GM19239 (cell line): ENCODE results near the gene KRTAP10-7.
"Not testable (repeated sequence)": the region's sequence is repeated elsewhere in the genome, so short reads cannot be mapped to it uniquely, and the experiment has no call there.

Experiments used
- DNase-seq: peaks from one replicate; pipeline ENCODE4 v3.0.0; 2011; ENCODE audit warnings: low spot score; ENCODE audit not compliant: insufficient read length
- FAIRE-seq: peaks from 2 replicates; lab custom pipeline; 2011; peaks lifted over from hg19 to GRCh38; lab: Jason Lieb, UNC

Gene KRTAP10-7

DNA sequence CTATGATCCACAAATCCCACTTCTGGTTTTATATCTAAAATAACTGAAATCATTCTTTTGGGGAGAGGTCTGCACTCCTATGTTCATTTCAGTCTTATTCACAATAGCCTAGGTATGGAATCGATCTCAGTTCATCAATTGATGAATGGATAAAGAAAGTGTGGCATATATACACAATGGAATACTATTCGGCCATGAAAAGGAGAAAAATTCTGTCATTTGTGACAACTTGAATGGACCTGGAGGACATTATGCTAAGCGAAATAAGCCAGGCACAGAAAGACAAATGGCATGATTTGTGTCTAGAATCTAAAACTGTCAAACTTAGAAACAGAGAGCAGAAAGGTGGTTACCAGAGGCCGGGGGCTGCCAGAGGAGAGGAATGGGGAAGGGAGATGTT is 6.1 kb downstream of the KRTAP10-7 start:
- no peak for DNase-seq
- no peak for FAIRE-seq

DNA sequence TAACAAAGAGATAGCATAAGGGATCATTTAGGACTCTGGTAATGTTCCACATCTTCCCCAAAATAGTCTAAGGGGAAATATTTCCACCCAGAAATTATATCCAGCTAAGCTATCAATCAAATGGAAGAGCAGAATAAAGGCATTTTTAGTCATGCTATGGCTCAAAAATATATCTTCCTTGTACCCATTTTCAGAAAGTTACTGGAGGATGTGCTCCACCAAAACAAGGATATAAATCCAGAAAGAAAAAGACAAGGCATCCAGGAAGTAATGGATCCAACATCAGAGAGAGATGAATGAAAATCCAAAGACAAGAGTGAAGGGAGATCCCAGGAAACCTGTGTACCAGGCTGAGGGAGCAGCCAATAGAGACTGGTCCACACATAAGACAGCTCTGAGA is 8.8 kb downstream of the KRTAP10-7 start:
- DNase-seq (no peak), FAIRE-seq (no peak)

DNA sequence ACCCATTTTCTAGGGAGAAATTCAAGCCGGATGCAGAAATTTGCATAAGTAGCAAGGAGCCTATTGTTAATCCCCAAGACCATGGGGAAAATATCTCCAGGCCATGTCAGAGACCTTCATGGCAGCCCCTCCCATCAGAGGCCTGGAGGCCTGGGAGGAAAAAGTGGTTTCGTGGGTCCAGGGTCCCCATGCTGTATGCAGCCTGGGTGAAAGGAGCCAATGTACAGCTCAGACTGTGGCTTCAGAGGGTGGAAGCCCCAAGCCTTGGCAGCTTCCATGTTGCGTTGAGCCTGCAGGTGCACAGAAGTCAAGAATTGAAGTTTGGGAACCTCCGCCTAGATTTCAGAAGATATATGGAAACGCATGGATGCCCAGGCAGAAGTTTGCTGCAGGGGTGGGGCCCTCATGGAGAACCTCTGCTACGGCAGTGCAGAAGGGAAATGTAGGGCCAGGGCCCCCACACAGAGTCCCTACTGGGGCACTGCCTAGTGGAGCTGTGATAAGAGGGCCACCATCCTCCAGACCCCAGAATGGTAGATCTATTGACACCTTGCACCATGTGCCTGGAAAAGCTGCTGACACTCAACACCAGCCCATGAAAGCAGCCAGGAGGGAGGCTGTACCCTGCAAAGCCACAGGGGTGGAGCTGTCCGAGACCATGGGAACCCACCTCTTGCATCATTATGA is 9.9 kb downstream of the KRTAP10-7 start:
- DNase-seq, FAIRE-seq: not testable (repeated sequence)

DNA sequence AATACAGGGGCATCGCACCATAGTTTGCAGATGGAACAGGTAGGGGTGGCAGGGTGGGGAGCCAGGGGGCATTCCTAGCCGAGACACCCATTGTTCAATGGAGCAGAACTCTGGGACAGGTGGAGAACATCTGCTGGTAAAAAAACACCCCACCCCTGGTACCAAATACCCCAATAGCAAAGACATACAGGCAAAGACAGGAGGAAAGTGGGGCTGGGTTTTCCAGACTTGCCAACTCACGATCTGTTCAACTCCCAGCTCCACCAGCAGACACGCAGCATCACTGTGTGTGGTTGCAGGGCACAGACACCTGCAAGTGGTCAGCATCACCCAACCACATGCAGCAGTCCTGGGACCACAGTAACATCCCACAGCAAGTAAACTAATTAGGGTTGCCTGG is 11.2 kb downstream of the KRTAP10-7 start:
- no peak for FAIRE-seq
- DNase-seq, result no peak

DNA sequence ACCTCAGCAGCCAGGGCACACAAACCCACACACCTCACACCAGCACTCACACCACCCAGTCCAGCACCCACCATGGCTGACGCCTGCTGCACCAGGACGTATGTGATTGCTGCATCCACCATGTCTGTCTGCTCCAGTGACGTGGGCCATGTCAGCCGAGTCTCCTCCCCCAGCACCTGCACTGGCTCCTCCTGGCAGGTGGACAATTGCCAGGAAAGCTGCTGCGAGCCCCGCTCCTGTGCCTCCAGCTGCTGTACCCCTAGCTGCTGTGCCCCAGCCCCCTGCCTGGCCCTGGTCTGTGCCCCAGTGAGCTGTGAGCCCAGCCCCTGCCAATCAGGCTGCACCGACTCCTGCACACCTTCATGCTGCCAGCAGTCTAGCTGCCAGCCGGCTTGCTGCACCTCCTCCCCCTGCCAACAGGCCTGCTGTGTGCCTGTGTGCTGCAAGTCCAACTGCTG is 11.7 kb downstream of the KRTAP10-7 start, which contains the start of gene KRTAP10-8:
Gene KRTAP10-8 (plus strand): TSS at position 51 of the 458 bp plus-strand sequence. CDS start 22 bp downstream, at position 73.
- FAIRE-seq, result no peak

DNA sequence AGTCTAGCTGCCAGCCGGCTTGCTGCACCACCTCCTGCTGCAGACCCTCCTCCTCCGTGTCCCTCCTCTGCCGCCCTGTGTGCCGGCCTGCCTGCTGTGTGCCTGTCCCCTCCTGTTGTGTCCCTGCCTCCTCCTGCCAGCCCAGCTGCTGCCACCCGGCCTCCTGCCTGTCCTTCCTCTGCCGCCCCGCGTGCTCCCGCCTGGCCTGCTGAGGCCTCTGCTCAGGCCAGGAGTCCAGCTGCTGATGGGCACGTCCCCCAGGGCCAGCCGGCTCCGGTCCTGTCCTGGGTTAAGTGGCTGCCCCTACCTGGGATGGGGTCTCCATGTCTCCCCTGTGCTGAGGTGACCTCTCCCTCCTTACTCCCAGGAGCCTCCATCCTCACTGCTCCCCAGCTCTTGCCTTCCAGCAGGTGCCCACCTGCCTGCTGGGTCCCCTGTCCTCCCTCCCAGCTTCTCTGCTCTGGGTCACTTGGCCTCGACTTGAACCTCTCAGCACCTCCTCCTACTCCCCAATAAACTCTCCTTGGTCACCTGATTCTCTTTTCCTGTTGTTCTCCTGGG is 12.4 kb downstream of the KRTAP10-7 start:
- FAIRE-seq, result no peak
- DNase-seq, result no peak

More for the DNA sequence above, 11.7 kb downstream of the KRTAP10-7 start, which contains the start of gene KRTAP10-8:
- no peak for DNase-seq

DNA sequence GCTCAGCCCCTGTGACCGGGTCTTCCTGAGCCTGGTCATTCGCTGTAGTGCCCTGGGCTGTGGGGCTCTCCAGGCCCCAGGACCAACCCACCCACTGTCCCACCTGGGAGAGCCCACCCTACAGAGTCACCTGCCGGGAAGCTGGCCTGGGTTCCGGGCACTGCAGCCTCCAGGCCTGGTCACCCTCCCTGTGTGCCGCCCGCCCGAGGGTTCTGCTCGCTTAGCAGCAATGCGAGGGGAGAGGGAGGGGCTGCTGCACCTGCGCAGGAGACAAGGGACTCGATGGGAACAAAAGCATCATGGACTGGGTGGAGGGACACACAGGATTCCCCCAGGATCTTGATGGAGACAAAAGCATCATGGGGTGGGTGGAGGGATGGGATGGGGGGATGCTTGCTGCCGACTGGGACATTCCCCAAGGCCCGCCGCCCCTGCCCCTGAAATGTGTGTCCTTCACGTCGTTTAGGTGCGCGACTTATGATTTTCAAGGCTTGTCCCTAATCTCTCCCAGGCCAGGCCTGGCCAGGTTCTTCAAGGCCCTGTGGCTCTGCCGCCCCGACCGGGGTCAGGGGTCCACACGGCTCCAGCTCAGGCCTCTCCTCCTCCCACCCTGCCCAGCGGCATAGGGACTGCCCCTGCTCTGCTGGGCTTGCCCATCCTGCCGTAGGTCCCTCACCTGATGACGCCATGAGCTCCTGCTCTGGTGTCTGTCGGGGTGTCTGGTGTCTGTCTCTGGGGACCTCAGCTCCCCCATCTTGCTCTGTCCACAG is 13.2 kb downstream of the KRTAP10-7 start:
- FAIRE-seq, result no peak
- no peak for DNase-seq

DNA sequence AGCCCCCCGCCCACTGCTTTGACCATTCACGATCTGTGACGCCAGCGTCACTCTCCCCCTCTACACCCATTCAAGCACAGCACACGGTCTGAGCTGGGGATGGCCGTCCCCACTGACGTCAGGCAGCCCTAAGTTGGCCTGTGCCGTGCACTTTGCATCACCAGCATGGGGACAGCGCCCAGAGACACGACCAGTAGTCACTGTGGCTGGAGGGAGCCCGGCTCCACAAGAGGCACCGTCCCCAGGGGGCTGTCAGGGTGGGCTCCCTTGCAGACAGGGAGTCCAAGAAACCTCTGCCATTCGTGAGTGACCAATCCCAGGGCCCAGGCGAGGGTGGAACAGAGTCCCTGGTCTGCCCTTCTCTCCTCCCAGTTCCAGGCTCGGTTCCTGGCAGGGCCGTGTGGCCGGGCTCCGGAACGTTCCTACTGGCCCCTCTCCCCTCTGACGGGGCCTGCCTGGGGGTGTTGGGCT is 13.8 kb downstream of the KRTAP10-7 start:
- FAIRE-seq (no peak), DNase-seq (no peak)

DNA sequence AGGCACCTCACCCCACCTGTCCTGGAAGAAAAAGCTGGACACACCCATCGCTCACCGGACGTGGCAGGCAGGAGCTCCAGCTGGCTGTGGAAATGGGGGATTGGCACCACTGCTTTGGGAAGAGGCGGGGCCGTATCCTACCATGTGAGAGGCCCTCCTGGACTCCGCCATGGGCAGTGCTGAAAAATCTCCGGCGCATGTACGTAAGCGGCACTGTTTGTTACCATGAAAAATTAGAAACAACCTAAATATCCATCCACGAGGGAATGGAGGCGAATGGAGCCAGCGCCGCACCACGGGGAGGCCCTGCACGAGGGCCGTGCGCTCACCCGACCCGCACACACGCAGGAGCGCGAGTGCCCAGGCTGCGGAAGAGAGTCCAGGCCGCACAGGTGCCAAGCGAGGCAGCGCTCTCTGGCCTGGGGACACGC is 14.6 kb downstream of the KRTAP10-7 start:
- DNase-seq, result no peak
- FAIRE-seq, result no peak

DNA sequence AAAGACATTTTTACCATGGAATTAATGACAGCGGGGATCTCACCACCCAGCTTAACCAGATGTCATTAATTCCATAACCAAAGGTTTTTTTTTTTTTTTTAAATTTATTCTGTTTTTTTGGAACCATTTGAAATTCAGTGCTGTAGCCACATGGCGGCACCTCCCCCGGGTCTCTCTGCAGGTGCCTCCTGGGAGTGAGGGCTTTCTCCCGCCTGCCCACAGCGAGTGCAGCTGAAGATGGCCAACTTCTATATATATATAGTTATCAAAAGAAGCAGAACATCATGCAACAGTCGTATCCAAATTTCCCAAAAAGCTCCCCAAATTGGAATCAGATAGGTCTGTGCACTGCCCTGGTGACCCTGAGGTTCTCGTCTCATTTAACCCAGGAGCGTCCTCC is 15.1 kb downstream of the KRTAP10-7 start:
- DNase-seq, result no peak
- no peak for FAIRE-seq

DNA sequence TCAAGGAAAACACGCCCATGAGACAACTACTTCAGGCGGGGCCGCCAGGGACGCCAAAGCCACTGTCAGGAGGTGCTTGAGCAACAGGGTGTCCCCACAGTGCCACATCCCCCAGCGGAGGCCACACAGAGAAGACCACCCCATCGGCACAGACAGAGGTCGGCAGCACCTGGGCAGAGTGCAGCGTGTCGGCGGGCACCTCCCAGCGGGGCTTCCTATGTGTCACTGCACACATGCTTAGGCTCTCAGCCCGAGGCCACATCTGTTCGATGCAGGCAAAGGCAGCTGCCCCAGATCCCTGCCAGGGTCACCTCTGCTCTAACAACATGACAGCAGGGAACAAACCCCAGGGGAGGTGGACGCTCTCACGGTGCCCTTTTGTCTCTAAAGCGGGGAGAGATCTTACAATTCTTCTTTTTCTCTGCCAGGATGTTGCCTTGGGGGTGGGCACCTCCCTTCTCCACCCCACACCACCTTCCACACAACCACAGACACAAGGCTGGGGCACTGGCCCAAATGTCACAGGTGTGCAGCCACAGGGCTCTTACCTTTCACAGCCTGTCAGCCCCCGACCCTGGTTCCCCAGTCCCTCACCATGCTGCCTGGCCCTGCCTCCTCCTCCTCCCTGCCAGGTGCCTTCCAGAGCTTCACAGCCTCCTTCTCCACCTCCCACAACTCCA is 15.7 kb downstream of the KRTAP10-7 start:
- FAIRE-seq, result no peak

DNA sequence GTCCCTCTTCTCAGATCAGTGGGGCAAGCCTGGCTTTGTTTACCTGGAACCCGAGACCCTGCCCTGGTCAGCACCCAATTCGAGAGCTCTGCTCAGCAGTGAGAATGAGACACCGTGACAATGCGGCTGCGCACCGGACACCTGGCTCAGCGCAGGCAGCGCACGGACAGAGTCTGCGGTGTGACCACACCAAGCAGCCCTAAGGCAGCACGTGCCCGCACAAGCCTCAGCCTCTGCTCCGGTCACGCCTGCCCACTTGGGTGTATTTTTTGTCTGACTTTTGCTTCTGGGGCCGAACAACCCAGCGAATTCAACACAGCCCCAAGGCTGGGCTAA is 16.2 kb downstream of the KRTAP10-7 start:
- FAIRE-seq (no peak), DNase-seq (no peak)

More for the DNA sequence above, 15.7 kb downstream of the KRTAP10-7 start:
- no peak for DNase-seq

DNA sequence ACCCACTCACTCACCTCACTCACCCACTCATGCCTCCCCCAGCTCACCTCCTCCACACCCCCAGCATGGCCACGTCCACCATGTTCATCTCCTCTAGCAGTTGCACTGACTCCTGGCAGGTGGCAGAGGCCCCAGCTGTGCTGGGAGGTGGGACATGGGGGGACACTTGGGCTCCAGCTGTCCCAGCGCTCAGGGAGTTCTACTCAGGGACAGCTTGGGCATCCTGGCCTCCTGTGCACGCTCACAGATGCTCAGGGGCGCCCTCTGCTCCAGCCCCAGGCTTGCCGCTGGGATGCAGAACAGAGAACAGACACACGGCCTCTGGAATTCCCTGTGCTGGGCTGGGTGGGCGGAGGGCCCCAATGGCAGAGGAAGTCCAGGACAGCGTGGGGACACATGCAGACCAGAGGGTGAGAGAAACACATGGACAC is 16.7 kb downstream of the KRTAP10-7 start:
- FAIRE-seq, result no peak
- no peak for DNase-seq

DNA sequence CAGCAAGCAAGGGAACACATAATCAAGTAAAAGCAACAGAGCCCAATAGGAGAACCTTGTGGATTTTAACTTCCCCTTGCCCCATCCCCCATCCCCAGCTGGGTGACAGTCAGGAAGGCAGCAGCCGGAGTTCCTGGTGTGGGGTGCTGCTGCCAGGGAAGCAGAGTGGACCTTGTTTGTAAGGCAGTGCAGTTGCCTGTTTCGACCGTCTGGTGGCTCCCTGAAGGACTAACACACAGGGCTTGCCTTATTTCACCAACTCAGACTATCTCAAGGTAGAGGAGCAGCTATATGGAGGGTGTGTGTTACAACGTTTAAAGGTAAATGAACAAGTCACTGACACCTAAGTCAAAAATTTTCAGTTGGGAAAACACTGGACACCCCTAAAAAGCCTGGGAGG is 18.1 kb downstream of the KRTAP10-7 start:
- FAIRE-seq (no peak), DNase-seq (no peak)

DNA sequence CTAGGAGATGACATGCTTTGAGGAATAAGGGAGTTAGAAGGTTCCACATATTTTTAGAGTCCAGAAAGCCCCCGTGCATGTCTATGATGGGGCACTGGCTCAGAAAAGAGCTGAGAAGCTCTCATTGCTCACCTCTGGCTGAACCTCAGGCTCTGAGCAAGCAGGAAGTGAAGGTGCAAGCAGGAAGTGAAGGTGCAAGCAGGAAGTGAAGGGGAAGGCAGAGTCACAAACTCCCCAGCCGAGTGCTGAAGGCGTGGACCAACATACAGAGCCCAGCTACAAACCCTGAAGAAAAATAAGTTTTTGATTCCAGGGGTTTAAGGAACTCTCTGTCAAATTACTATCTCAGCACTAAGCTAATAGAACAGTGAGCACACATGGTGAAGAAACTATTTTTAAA is 18.5 kb downstream of the KRTAP10-7 start:
- DNase-seq (no peak), FAIRE-seq (no peak)

DNA sequence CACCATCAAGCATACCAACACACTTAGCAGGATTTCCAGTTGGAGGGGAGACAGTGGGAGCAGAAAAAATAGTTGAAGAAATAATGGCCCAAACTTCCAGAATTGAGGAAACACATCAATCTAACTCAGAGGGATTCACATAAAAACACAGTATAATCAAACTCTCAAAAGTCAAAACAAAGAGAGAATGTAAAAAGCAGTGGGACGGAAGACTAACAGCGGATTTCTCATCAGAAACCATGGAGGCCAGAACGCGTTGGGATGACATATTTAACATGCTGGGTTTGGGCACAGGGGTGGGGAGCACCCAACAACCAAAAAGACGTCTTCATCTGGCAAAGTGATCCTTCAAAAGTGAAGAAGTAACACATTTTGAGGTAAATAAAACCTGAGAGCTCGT is 19.5 kb downstream of the KRTAP10-7 start:
- FAIRE-seq, result no peak
- no peak for DNase-seq

DNA sequence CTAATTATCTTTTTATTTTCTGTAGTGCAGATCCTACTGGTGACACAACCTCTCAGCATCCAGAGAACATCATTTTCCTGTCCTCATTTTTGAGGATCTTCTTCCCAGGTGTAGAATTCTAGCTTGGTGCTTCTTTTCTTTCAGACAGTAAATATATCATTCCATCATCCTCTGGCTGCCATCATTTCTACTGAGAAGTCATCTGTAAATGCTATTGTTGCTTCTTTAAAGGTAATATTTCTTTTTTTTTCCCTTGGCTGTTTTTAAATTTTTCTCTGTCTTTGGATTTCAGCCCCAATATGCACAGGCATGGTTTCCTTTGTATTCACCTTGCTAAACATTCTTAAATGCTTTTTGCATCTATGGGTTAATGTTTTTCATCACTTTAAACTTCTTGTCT is 23.2 kb downstream of the KRTAP10-7 start:
- DNase-seq (no peak), FAIRE-seq (no peak)

DNA sequence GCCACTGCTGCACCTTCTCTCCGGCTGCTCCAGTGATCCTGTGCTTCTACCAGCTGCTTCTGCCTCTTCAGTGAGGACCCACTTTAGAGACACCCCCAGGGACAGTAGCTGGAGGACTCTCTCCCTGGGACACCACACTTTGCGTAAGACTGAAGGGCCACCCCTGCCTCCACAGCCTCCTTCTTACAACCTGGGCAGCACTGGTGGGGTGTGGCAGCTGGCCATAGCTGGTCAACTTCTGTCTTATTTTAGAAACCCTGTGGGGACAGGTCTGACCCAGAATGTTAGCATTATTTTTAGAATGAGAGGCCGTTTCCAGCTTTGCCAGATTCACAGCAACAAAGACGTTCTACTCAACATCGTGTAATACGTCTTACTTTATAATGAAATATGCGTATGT is 25.4 kb downstream of the KRTAP10-7 start:
- DNase-seq (no peak), FAIRE-seq (no peak)

DNA sequence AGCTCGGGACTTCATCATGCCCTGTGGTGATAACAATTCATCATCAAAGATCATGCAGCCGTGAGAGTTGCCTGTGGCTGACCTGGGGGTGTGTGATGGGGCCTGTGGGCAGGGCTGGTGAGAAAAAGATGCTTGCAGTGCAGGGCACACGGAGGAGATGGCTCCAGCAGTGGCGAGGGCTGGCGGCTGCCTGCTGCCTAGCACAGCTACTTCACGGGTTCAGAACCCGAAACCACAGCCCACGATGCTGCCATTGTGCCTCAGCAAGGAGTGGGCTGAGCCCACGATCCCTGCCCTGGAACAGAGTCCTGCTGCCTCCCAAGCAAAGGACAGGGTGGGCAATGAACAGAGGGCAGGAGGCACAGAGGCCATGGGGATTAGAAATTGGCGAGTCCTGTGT is 25.9 kb downstream of the KRTAP10-7 start:
- DNase-seq (no peak), FAIRE-seq (no peak)

DNA sequence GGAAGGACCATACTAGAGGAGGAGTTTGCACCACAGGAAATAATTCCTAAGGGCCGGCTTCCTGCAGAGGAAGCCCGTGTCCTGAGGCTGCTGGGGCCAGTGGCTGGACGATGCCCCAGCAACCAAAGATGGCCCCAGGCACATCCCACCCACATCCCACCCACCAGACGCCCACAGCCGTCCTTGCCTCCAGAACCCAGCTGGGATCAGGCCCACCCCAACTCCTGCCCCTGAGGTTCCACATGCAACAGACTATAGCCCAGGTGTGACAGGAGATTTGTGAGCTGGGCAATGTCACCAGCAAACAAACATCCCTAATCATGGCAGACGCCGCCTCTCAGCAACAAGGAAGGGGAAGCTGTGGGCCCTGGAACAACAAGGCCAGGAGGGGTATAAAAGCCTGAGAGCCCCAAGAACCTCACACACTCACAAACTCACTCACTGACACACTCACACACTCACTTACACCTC is 26.3 kb downstream of the KRTAP10-7 start, which contains the start of gene KRTAP10-9:
Gene KRTAP10-9 (plus strand): TSS at position 421 of the 471 bp plus-strand sequence. CDS start 79 bp downstream, outside the sequence.
- DNase-seq (no peak), FAIRE-seq (no peak)
